Peyer's patch (tissue), 4 donors: ENCODE data around the gene GOLGA8M. TPM values are rescaled to one million over a fixed set of nuclear protein-coding genes. Genes with fewer than 3 reads are reported as not detected.
A peak's percentile ranks its signal among the peaks of the same experiment; 100 is the strongest.
"Not testable (repeated sequence)": the region's sequence is repeated elsewhere in the genome, so short reads cannot be mapped to it uniquely, and the experiment has no call there.

ENCODE experiments used
- DNase-seq, 3 donors: peaks; one replicate each; pipeline ENCODE4 v3.0.0-alpha.2; 2017 to 2019
- H3K27ac ChIP-seq, 4 donors: fragments of 200-600 bp; sonication (generic); one replicate each; pipeline ENCODE4 v1.5.1; 2016 to 2019
- H3K27me3 ChIP-seq, 2 donors: fragments of 200-600 bp; sonication (generic); one replicate each; pipeline ENCODE4 v1.5.1; 2019
- H3K36me3 ChIP-seq, 3 donors: fragments of 200-600 bp; sonication (generic); one replicate each; pipeline ENCODE4 v1.5.1; 2016 to 2019
- H3K4me1 ChIP-seq, 4 donors: fragments of 200-600 bp; sonication (generic); one replicate each; pipeline ENCODE4 v1.5.1; 2016 to 2019
- H3K4me3 ChIP-seq, 4 donors: fragments of 200-600 bp; sonication (generic); 1 replicate in 3 of 4; 2 replicates in 1 of 4; pipeline ENCODE4 v1.5.1; 2016 to 2019; ENCODE audit warnings: mild to moderate bottlenecking in 1 of 4
- H3K9me3 ChIP-seq, 4 donors: fragments of 200-600 bp; sonication (generic); one replicate each; pipeline ENCODE4 v1.5.1; 2016 to 2019; ENCODE audit warnings: mild to moderate bottlenecking in 1 of 4
- total RNA-seq, 4 donors: library from RNA; depleted of rRNA; stranded (reverse); fragments of >200 nt; gene quantifications; one replicate each; pipeline ENCODE4 v1.1.0, GENCODE V29; 2016

The GOLGA8M gene
- total RNA-seq, 4 donors from 2014 or later = 2.7 to 3.9 TPM; not detected in 2

GRCh38 chr15:28714176-28714575, 2.0 kb upstream of the GOLGA8M start:
- not testable (repeated sequence) for H3K4me1 ChIP-seq, H3K36me3 ChIP-seq, H3K9me3 ChIP-seq, H3K4me3 ChIP-seq, DNase-seq, H3K27ac ChIP-seq, H3K27me3 ChIP-seq

GRCh38 chr15:28703927-28704326, 8.3 kb downstream of the GOLGA8M start:
- not testable (repeated sequence) for H3K27ac ChIP-seq, H3K4me1 ChIP-seq, H3K9me3 ChIP-seq, H3K27me3 ChIP-seq, H3K36me3 ChIP-seq, H3K4me3 ChIP-seq, DNase-seq

- H3K4me1 ChIP-seq, H3K27me3 ChIP-seq: not testable (repeated sequence)
These were observed 9.8 kb downstream of the GOLGA8M start for GRCh38 chr15:28702427-28702826.

GRCh38 chr15:28694006-28694751, 18.0 kb downstream of the GOLGA8M start:
- not testable (repeated sequence) for H3K27me3 ChIP-seq, H3K27ac ChIP-seq, H3K4me1 ChIP-seq, H3K9me3 ChIP-seq, H3K4me3 ChIP-seq, H3K36me3 ChIP-seq
- DNase-seq = peak in 1 of 3 donors; percentile 19

More at GRCh38 chr15:28702427-28702826, 9.8 kb downstream of the GOLGA8M start:
- not testable (repeated sequence) for H3K9me3 ChIP-seq, DNase-seq, H3K36me3 ChIP-seq, H3K4me3 ChIP-seq, H3K27ac ChIP-seq

GRCh38 chr15:28693021-28693420, 19.2 kb downstream of the GOLGA8M start:
- DNase-seq, H3K27me3 ChIP-seq, H3K4me1 ChIP-seq, H3K9me3 ChIP-seq, H3K27ac ChIP-seq, H3K4me3 ChIP-seq, H3K36me3 ChIP-seq: not testable (repeated sequence)

- not testable (repeated sequence) for H3K36me3 ChIP-seq, DNase-seq, H3K27me3 ChIP-seq
These were observed 38.7 kb downstream of the GOLGA8M start for GRCh38 chr15:28673533-28673932.

GRCh38 chr15:28672122-28672521, 40.1 kb downstream of the GOLGA8M start:
- not testable (repeated sequence) for DNase-seq, H3K4me3 ChIP-seq, H3K4me1 ChIP-seq, H3K9me3 ChIP-seq, H3K27ac ChIP-seq, H3K27me3 ChIP-seq, H3K36me3 ChIP-seq

More at GRCh38 chr15:28673533-28673932, 38.7 kb downstream of the GOLGA8M start:
- H3K4me1 ChIP-seq, H3K4me3 ChIP-seq, H3K9me3 ChIP-seq, H3K27ac ChIP-seq: not testable (repeated sequence)

- H3K4me1 ChIP-seq, H3K27me3 ChIP-seq, H3K9me3 ChIP-seq, H3K36me3 ChIP-seq, DNase-seq, H3K4me3 ChIP-seq, H3K27ac ChIP-seq: not testable (repeated sequence)
These were observed 45.8 kb downstream of the GOLGA8M start for GRCh38 chr15:28666402-28666801.

GRCh38 chr15:28664575-28664974, 47.6 kb downstream of the GOLGA8M start:
- not testable (repeated sequence) for H3K27me3 ChIP-seq, DNase-seq, H3K36me3 ChIP-seq, H3K9me3 ChIP-seq, H3K4me3 ChIP-seq, H3K27ac ChIP-seq, H3K4me1 ChIP-seq

- DNase-seq, H3K27me3 ChIP-seq, H3K36me3 ChIP-seq, H3K27ac ChIP-seq, H3K4me3 ChIP-seq, H3K4me1 ChIP-seq, H3K9me3 ChIP-seq: not testable (repeated sequence)
These were observed 48.5 kb downstream of the GOLGA8M start for GRCh38 chr15:28663717-28664116.

- not testable (repeated sequence) for DNase-seq
These were observed 51.5 kb downstream of the GOLGA8M start for GRCh38 chr15:28660750-28661149.

GRCh38 chr15:28656018-28656360, 56.2 kb downstream of the GOLGA8M start:
- not testable (repeated sequence) for DNase-seq, H3K4me1 ChIP-seq, H3K27ac ChIP-seq, H3K9me3 ChIP-seq, H3K4me3 ChIP-seq, H3K27me3 ChIP-seq
- peaks cover 0 to 11% (median 0%) of the 10 kb centered on the region in 3 donors for H3K36me3 ChIP-seq

More at GRCh38 chr15:28660750-28661149, 51.5 kb downstream of the GOLGA8M start:
- not testable (repeated sequence) for H3K27me3 ChIP-seq, H3K4me3 ChIP-seq, H3K27ac ChIP-seq, H3K36me3 ChIP-seq, H3K4me1 ChIP-seq, H3K9me3 ChIP-seq

- H3K36me3 ChIP-seq = peaks cover 0 to 11% (median 0%) of the 10 kb centered on the region in 3 donors
- not testable (repeated sequence) for H3K4me3 ChIP-seq, H3K4me1 ChIP-seq, H3K27ac ChIP-seq, H3K9me3 ChIP-seq, H3K27me3 ChIP-seq, DNase-seq
These were observed 56.7 kb downstream of the GOLGA8M start for GRCh38 chr15:28655329-28656017.

GRCh38 chr15:28654194-28654593, 58.0 kb downstream of the GOLGA8M start:
- not testable (repeated sequence) for DNase-seq, H3K27ac ChIP-seq, H3K4me3 ChIP-seq, H3K27me3 ChIP-seq, H3K4me1 ChIP-seq, H3K9me3 ChIP-seq
- H3K36me3 ChIP-seq = peaks cover 0 to 11% (median 0%) of the 10 kb centered on the region in 3 donors

- not testable (repeated sequence) for H3K9me3 ChIP-seq, H3K4me3 ChIP-seq, H3K4me1 ChIP-seq, DNase-seq, H3K27me3 ChIP-seq, H3K27ac ChIP-seq
- peaks cover 0 to 11% (median 0%) of the 10 kb centered on the region in 3 donors for H3K36me3 ChIP-seq
These were observed 59.7 kb downstream of the GOLGA8M start for GRCh38 chr15:28652538-28652937.
